Breast epithelium (tissue), 4 donors: Measurements from ENCODE around the gene CPXM1. TPM values are rescaled to one million over a fixed set of nuclear protein-coding genes. Genes with fewer than 3 reads are reported as not detected.
"Not testable (repeated sequence)": the region's sequence is repeated elsewhere in the genome, so short reads cannot be mapped to it uniquely, and the experiment has no call there.

Source experiments
- DNase-seq, 2 donors: peaks; one replicate each; pipeline ENCODE4 v3.0.0-alpha.2; 2019; ENCODE audit warnings: low spot score in 2 of 2
- H3K27ac ChIP-seq, 2 donors: fragments of 200-600 bp; sonication (generic) in 1 of 2; one replicate each; pipeline ENCODE4 v1.5.1; 2016 to 2019; ENCODE audit warnings: mild to moderate bottlenecking in 1 of 2
- H3K27me3 ChIP-seq, 2 donors: fragments of 200-600 bp; sonication (generic) in 1 of 2; one replicate each; pipeline versions ENCODE4 v1.5.1 to v1.6.0; 2017 to 2019; ENCODE audit warnings: control low read depth in 1 of 2, mild to moderate bottlenecking in 1 of 2
- H3K36me3 ChIP-seq: fragments of 200-600 bp; one replicate; pipeline ENCODE4 v1.5.1; 2019
- H3K4me1 ChIP-seq, 2 donors: fragments of 200-600 bp; sonication (generic); one replicate each; pipeline ENCODE4 v1.5.1; 2016 to 2019; ENCODE audit warnings: control low read depth in 1 of 2
- H3K4me3 ChIP-seq, 3 donors: fragments of 200-600 bp; sonication (generic); 1 replicate in 2 of 3; 2 replicates in 1 of 3; pipeline ENCODE4 v1.5.1; 2016 to 2019; ENCODE audit warnings: mild to moderate bottlenecking in 3 of 3, moderate library complexity in 2 of 3
- H3K9me3 ChIP-seq, 2 donors: fragments of 200-600 bp; sonication (generic) in 1 of 2; one replicate each; pipeline ENCODE4 v1.5.1; 2016 to 2019; ENCODE audit warnings: control low read depth in 1 of 2
- POLR2A ChIP-seq: fragments of 450-650 bp; IDR thresholded peaks from one replicate; pipeline ENCODE4 v1.6.1; 2016; ENCODE audit warnings: antibody characterized with exemption, mild to moderate bottlenecking, moderate library complexity
- POLR2AphosphoS5 ChIP-seq, 3 donors: sonication (generic); formaldehyde crosslinking; IDR thresholded peaks; one replicate each; pipeline ENCODE4 v1.6.1; 2017; ENCODE audit warnings: antibody characterized with exemption in 3 of 3
- intact Hi-C: fragments of 100-400 bp; cut with DNase I; formaldehyde crosslinking; loops from one replicate; pipeline ENCODE4 v1.15.1; 2023; ENCODE audit warnings: low total_unique reads
- total RNA-seq, 3 donors: library from RNA; depleted of rRNA; stranded (reverse); fragments of >200 nt; gene quantifications; one replicate each; pipeline ENCODE4 v1.1.0, GENCODE V29; 2016
- TF ChIP-seq, protein P1 (sequence below), 3 donors: fragments of 450-650 bp; IDR thresholded peaks; one replicate each; pipeline ENCODE4 v1.5.1; 2016 to 2017; ENCODE audit warnings: antibody characterized with exemption in 3 of 3, mild to moderate bottlenecking in 3 of 3, moderate library complexity in 3 of 3

The CPXM1 gene
- total RNA-seq, 3 donors from 2014 or later = 23.1 to 45.4 (median 28.5) TPM

DNA sequence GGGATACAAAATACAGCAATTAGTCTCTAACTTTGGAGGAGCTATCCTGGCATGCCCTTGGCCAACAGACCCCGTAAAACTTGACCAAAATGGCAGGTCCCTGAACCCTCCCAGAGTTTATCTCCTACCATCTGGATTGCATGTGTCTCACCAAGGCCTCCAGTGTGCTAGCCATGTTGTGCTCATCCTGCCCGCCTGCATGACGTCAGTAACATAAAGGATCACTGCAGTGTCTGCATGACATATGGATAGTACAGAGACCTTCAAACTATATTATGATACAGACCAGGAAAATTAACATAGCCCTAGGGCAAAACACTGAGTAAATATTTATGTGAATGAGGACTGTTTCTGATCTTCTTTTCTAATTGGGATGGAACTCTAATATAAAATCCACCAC, 25.3 kb downstream of the CPXM1 start:
- intact Hi-C loops = no loop called here

DNA sequence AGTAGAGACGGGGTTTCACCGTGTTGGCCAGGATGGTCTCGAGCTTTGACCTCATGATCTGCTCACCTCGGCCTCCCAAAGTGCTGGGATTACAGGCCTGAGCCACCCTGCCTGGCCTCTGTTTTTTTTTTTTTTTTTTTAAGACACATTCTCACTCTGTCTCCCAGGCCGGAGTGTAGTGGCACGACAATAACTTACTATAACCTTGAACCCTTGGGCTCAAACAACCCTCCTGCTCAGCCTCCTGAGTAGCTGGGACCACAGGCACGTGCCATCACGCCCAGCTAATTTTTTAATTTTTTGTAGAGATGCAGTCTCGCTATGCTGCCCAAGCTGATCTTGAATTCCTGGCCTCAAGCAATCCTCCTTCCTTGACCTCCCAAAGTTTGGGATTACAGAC, 26.6 kb downstream of the CPXM1 start:
- TF ChIP-seq POLR2AphosphoS5 (IDR thresholded peaks at IDR 0.05) = no peak
- TF ChIP-seq, protein P1, sequence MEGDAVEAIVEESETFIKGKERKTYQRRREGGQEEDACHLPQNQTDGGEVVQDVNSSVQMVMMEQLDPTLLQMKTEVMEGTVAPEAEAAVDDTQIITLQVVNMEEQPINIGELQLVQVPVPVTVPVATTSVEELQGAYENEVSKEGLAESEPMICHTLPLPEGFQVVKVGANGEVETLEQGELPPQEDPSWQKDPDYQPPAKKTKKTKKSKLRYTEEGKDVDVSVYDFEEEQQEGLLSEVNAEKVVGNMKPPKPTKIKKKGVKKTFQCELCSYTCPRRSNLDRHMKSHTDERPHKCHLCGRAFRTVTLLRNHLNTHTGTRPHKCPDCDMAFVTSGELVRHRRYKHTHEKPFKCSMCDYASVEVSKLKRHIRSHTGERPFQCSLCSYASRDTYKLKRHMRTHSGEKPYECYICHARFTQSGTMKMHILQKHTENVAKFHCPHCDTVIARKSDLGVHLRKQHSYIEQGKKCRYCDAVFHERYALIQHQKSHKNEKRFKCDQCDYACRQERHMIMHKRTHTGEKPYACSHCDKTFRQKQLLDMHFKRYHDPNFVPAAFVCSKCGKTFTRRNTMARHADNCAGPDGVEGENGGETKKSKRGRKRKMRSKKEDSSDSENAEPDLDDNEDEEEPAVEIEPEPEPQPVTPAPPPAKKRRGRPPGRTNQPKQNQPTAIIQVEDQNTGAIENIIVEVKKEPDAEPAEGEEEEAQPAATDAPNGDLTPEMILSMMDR (IDR thresholded peaks at IDR 0.05) = no peak
- no peak for TF ChIP-seq POLR2A
- intact Hi-C loops = no loop called here

More for the DNA sequence above, 25.3 kb downstream of the CPXM1 start:
- no peaks in the 10 kb centered on the region for H3K27me3 ChIP-seq
- no peak overlapping the region for H3K27ac ChIP-seq
- no peaks in the 10 kb centered on the region for H3K4me1 ChIP-seq
- H3K36me3 ChIP-seq = no peaks in the 10 kb centered on the region
- no peaks in the 10 kb centered on the region for H3K9me3 ChIP-seq
- DNase-seq = no peak
- TF ChIP-seq POLR2A (no peak), POLR2AphosphoS5 (IDR thresholded peaks at IDR 0.05) (no peak)
- TF ChIP-seq, protein P1 (IDR thresholded peaks at IDR 0.05) = no peak
- H3K4me3 ChIP-seq = no peak overlapping the region

DNA sequence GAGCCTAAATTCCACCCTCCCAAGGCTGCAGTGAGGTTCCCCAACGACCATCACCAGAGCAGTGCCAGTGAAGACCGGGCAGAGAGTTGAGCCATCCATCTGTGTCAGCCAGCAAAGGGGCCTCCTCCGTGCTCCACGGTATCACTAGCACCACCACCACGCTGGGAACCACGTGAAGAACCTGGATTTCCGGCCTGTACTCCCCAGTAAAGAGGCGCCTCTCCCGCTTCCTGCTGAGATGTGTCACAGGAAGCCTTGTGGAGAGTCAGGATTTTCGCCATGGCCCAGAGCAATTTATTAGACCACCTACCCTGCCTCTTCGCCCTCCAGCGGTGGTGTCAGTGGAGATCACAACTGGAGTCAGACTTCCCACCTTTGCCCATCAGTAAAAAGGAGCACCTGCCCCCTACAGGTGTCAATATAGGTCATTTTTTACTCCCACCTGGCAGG, 28.8 kb downstream of the CPXM1 start:
- no peak overlapping the region for H3K27ac ChIP-seq
- no peak overlapping the region for H3K4me3 ChIP-seq
- intact Hi-C loops = no loop called here
- no peaks in the 10 kb centered on the region for H3K4me1 ChIP-seq
- H3K36me3 ChIP-seq = no peaks in the 10 kb centered on the region
- DNase-seq = no peak
- no peak for TF ChIP-seq POLR2A
- TF ChIP-seq, protein P1 (IDR thresholded peaks at IDR 0.05) = no peak
- TF ChIP-seq POLR2AphosphoS5 (IDR thresholded peaks at IDR 0.05) = no peak
- no peaks in the 10 kb centered on the region for H3K27me3 ChIP-seq
- H3K9me3 ChIP-seq = no peaks in the 10 kb centered on the region

More for the DNA sequence above, 26.6 kb downstream of the CPXM1 start:
- DNase-seq = no peak
- Histone ChIP-seq H3K36me3 (no peaks in the 10 kb centered on the region), H3K4me1 (no peaks in the 10 kb centered on the region), H3K4me3 (no peak overlapping the region), H3K27ac (no peak overlapping the region), H3K27me3 (no peaks in the 10 kb centered on the region), H3K9me3 (no peaks in the 10 kb centered on the region)

DNA sequence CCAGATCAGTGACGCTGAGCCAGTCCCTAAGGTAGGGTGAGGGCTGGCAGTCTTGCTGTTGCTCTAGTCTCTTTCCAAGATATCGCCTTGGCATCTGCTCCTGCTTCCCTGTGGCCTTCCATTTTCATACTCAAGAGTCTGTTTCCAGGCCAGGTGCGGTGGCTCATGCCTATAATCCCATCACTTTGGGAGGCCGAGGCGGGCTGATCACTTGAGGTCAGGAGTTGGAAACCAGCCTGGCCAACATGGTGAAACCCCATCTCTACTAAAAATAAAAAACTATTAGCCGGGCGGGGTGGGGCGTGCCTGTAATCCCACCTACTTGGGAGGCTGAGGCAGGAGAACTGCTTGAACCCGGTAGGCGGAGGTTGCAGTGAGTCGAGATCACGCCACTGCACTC, 30.3 kb downstream of the CPXM1 start:
- H3K27me3 ChIP-seq, DNase-seq, H3K27ac ChIP-seq, H3K4me1 ChIP-seq, H3K4me3 ChIP-seq, H3K9me3 ChIP-seq, H3K36me3 ChIP-seq, intact Hi-C loops: not testable (repeated sequence)

DNA sequence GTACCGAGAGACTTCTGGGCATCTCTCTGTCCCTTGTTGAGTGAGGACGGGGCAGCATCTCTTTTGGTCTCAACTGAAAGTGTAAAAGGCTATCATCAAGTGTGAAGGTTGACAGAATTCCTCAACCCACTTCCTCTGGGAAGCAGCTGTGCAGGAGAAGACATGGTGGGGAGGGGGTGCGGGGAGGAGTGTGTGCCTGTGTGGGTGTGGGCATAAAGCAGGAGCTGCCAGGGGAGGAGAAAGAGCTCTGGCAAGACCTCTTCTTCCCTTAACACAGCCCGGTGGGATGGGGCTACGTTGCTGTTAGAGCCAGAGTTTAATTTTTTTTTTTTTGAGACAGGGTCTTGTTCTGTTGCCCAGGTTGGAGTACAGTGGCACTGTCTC, 31.8 kb downstream of the CPXM1 start:
- no peaks in the 10 kb centered on the region for H3K36me3 ChIP-seq
- H3K4me1 ChIP-seq = no peaks in the 10 kb centered on the region
- no peak for DNase-seq
- no peaks in the 10 kb centered on the region for H3K27me3 ChIP-seq
- no peaks in the 10 kb centered on the region for H3K9me3 ChIP-seq
- intact Hi-C loops = no loop called here
- peak overlapping the region; percentile 45 to 75 for H3K27ac ChIP-seq
- H3K4me3 ChIP-seq = peak overlapping the region in 1 of 3 donors; percentile 28
- TF ChIP-seq POLR2AphosphoS5 (IDR thresholded peaks at IDR 0.05) (no peak), POLR2A (no peak)
- TF ChIP-seq, protein P1 (IDR thresholded peaks at IDR 0.05) = no peak
